COR-L47 (cell line): ENCODE results near the gene UBAC2.

Experiments used
- DNase-seq: peaks from one replicate; lab custom pipeline; 2025; lab: John Stamatoyannopoulos, UW

Gene UBAC2

DNA sequence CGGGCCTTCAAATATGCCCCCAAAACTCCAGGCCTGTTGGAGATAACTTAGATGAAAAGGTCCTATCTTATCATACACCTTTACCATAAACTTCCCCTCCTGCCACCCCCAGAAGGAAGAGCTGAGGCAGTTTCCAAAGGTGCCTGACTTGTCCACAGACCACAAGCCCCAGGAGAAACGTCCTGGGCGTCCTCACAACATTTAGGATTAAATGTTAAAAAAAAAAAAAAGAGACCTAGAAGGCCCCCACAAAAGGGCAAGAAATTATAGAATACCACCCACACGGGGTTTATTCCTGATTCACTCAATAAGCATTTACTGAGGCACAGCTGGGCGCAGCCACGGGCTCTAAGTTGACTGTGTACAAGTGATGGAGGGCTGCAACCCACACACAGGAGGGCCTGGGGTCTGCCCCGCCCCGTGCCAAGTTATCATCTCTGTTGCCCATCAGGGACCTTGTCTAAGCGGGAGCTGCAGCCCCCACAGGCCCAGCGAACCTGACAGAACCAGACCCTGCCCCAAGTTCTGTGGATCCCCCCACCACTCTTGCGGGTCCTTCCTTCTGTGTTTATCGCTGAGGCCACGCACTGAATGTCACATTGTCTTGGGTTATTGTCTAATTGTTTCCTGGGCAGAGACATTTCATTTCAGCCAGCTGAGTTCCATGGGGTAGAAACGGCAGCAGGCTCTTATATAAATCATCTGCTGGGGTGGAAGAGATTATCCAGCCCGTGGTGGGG lies 217.6 kb downstream of the UBAC2 start:
- no peak for DNase-seq

DNA sequence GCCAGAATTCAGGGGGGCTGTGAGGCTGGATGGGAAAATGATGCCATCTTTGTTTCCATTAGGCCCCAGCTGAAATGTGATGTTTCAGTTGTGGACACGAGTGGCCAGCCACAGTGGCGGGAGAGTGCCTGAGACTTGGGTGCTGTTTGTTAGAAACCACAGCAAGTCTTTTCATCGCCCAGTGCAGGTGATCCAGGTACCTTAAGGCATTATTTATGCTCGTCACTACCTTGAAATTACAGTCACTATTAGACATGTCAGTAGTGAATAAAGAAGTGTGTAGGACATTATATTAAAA lies 218.1 kb downstream of the UBAC2 start:
- DNase-seq, result no peak

DNA sequence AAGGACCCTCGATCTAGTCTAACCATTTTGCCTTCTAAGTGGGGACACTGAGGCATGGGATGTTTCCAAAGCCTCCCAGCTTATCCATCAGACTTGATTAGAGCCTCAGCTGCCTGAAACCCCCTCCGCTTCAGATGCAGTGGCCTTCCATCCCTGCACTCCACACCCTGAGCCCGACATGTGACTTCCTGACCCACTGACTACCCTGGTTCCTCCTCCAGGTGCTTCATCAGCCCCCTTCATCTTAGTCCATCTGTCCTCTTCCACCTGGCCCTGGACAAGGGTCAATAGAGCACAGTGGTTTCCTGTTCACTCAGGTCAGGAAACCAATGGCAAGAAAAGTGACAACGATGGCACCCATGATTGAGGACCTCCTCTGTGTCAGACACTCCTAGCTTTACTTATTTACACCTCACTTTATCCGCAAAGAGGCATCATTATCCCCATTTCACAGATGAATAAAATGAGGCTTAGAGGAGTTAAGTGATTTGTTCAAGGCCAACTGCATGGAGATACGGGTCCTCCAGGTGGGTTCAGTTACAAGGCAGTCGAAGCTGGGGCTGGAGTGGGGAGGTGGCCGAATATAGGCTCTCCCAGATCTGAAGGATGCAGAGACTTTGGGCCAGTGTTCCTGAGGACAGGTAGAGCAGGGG lies 219.1 kb downstream of the UBAC2 start:
- DNase-seq, result no peak

DNA sequence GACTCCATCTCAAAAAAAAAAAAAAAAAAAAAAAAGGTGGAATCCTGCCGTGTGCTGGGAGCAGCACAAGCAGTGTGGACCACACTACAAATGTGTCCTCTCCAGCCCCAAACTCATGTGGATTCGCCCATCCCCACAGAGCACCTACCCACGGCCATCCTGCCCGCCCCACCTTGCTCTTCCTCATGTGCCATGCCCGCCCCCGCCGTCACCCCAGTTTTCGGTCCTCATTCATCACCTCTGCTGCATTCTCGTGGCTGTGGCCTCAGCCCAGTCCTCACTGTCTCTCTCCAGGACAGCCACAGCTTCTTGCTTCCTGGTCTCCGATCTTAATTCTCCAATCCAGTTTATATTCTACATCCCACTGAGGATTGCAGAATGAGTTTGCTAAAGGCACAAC lies 220.6 kb downstream of the UBAC2 start:
- DNase-seq, result no peak

DNA sequence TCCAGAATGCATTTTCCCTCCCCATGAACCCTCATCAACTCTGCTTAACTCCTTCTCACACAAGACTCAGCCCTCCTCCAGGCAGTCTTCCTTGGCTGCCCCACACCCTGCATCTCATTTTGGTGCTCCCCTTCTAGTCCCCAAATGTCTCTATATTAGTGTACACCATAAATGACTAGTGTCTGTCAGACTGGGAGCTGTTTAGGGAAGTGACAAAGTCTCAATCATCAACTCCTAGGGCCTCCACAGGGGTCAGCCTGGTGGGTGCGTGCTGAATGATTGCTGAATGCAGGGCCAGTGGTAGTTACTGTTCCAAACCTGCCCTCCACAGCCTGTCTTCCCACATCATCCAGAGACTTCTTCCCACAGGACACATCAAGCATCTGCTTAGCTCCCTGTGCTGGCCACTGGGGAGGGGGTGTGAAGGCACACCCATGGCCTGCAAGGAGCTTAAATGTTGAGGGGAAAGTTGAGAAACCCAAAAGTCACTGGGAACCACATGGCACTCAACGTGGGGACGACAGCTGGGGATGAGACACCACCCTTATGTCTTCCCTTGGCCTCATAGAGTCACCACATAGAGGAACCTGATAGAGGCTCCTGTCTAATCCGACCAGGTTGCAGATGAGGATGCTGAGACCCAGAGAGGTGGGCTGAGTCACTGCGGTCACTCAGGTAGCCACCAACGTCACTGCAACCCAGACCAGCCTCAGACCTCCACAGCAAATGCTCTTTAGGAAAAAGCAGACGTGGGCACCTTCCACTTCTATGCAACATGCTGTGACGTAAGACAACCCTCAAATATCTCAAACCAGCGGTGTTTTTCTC lies 221.3 kb downstream of the UBAC2 start:
- no peak for DNase-seq

DNA sequence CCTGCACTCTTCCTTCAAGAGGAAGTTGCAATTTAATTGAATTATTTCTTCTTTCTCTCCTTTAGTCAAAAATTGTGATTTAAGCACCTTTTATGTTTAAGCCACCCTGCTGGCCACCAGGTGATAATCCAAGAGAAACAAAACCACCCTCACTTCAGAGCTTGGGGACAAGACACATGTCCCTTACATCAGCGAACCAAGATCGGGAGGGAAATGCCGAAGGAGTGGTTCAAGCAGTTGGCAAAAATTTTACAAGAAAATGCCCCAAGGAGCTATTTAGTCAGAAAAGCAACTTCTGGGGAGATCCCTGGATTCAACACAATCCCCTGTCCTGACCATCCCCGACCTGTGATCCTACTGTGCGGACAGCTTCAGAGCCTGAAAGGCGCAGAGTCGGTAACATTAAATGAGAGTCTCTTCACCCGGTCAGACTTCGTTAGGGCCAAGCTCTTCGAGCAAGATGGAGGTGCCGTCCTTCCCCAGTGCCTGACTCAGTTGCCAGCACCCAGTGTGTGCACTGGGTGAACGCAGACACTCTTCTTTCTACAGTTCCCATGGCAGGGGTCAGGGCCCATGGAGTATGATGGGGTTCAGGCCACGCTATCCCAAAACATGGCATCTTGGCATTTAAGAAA lies 222.0 kb downstream of the UBAC2 start:
- DNase-seq, result no peak

DNA sequence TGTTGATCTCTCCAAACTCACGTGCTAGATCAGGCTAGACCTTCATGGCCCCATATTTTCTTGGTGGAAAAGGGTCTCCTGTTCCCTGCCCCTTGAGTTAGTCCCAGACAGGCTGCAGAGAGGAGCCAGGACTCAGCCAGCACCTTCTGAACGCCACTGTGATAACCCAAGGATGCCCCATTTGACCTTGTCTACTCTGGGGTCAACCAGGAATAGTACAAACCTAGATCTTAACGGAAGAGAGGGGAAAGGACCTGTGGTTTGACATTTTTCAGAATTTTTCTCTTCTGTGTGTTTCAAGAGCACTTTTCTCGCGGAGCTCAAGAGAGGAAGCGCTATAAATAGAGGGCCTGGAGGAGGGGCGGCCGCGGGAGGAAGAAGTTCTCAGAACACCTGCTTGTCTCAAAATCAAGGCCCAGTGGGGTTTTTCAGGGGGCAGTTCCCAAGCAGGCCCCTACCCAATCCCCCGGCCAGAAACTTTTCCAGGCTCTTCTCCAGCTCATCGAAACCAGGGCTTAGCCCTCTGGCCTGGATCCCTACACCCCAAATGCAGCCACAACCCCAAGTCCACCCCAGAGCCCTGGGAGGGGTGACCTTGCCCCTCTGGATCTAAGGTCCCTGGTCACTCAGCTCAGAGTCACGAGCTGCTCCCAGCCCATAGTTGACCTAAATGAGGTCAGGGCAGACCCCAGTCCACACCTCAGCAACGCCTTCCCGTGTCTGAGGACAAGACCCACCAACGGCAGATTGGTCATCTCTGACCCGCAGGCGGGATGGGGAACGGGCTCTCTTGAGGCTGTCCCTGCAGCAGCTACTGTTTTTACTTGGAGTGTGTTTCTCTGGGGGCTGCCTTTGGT lies 225.1 kb downstream of the UBAC2 start:
- no peak for DNase-seq

DNA sequence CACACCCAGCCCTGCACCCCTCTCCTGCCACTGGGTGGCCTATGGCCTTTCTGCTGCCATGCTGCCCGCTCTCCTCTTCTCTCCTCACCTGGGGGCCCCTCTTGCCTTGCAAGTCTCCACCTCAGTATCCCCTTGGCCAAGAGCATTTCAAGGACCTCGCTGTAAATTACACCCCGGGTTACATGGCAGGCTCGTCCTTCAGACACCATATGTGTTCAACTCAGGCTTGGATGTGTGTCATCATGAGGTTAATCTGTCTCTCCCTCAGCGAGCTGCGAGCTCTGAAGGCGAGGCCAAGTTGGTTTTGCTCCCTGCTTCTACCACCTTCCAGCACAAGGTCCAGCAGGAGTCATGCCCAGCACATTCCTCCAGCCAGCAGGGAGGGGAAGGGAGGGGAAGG lies 225.8 kb downstream of the UBAC2 start:
- no peak for DNase-seq

DNA sequence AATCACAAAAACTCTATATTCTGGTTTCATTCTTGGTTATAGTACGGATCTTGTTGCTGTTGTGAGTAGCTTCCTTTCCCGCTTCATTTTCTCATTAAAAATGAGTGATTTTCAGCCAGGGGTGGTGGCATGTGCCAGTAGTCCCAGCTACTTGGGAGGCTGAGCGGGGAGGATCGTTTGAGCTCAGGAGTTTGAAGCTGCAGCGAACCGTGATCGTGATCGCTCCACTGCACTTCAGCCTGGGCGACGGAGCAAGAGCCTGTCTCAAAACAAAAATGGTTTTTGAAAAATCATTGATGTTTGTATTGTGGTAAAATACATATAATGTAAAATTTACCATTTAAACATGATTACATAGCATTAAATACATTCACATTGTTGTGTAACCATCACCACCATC lies 229.0 kb downstream of the UBAC2 start:
- no peak for DNase-seq

DNA sequence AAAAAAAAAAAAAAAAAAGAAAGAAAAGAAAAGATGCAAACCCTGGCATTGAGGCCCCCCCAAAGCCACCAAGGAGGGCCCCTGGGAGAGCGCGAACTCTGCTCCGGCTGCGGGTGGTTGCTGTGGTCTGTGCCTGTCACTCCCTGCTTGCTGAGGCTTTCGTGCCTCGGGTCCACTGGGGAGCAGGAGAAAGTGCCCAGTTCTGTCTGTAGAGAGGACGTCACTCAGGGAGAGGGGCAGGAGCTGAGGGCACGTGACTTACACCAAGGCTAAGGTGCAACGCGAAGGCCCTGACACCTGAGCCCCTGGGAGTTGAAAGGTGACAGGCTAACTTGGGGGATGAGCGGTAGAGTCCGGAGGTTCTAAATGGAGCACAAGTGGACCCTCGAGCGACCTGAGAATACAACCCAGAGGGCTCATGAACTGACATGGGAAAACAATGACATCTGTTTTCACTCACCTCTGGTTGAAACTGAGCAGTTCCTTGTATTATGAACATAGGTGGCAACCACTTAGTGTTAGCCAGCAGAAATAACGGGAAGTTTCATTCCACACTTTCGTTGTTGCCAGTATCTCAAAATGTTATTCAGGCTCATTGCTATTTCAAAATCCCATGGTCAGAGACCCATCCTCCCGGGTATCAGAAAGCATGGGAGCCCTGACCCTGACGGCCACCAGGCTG lies 231.4 kb downstream of the UBAC2 start:
- DNase-seq, result no peak

DNA sequence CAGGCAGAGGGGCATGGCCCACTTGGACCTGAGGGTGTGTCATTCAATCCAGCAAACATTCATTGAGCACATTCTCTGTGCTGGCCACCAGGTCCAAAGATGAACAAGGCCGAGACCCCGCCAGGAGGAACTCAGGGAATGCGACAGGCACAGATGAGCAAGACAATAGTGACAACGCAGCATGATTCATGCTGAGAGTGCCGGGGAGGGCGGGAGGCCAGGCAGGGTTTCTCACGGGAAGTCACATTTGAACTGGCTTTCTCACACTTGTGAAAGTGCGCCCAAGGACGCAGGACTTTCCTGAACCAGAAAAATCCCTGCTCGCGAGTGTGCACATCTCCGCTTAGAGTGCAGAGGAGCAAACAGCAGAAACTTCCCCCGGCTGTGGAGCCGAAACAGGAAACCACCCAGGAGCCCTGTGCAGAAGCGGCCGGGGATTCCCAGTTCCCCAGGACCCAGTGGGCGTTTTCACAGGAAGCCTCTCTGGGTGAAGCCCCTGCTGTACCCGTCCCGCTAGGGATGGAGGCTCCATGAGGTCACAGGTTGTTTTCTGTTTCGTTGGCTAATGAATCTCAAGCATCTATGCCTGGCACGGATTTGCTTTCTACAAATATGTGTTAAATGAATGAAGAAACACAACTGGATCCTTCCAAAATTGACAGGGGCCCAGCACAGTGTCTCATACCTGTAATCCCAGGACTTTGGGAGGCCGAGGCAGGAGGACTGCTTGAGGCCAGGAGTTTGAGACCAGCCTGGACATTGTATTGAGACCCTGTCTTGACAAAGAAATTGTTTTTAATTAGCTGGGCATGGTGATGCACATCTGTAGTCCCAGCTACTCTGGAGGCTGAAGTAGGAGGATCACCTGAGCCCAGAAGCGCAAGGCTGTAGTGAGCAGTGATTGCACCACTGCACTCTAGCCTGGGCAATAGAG lies 232.2 kb downstream of the UBAC2 start:
- DNase-seq, result no peak

DNA sequence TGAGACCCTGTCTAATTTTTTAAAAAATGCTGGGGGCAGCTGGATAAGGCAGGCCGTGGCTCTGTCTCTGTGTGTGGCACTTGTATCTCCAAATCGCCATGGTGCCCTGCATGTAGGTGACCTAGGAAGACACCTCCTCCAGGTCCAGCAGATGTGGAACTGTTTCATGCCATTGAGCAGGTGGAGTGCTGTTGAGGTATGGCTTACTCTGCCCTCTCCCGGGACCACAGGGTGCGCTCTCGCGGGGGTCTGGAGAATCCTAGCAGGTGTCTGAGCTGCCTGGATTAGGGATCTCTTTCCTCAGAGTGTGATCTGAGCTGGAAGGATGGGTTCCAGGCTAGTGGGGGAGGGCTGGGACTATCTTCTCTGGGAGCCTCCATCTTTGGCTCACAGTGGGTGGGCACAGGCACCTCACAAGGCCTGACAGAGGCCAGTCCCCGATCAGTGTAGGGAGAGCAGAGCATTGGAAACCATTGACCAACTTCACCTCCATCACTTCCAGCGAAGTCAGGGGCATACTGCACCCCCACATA lies 233.0 kb downstream of the UBAC2 start:
- DNase-seq, result no peak

DNA sequence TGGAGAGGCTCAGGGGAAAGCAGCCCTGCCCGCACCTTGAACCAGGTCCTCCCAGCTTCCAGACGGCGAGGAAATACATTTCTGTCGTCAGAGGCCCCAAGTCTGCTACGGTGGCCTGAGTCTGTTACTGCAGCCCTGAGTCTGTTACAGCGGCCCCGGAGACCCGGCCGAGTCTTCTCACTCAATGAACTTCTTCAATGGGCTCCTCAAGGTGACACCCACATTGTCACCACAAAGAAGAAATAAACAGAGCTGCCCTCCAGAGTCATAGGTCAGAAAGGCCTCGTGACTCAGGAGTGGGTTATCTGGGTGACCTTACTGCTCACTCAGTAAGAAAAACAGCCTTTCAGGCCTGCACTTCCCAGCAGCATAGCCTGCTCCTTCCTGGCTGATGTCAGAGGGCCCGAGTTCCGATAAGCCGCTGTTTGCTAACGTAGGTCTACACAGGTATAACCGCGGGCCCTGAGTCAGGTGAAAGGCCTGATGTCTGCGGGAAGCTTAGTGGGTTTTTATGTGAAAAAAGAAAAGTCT lies 233.7 kb downstream of the UBAC2 start:
- no peak for DNase-seq

DNA sequence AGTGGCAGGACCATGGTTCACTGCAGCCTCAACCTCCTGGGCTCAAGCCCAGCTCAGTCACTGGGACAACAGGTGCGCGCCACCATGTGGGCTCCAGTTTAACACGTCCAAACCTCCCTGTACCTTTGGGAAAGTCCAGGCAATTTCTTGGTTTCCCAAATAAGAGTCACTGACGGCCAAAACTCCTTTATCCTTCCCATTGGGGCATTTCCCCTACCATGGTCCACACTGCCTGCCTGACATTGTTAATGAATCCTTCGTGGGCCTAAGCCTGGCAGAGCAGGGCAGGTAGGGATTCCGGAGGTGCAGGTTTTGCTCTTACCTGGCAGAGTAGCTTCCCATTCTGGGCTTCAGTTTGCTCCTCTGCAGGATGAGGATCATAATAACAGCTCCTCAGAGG lies 234.5 kb downstream of the UBAC2 start:
- DNase-seq, result no peak

DNA sequence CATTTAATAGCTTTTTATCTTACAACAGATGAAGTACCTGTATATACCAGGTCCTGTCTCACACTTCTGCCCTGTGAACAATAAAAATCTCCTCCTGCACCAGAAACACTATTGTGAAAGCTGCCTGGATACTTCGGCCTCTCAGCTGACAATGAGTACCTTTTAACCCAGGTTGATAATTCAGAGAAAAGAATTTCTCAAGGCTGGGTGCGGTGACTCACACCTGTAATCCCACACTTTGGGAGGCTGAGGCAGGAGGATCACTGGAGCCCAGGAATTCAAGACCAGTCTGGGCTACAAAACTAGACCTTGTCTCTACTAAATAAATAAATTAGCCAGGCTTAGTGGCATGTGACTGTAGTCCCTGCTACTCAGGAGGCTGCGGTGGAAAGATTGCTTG lies 235.3 kb downstream of the UBAC2 start:
- DNase-seq, result no peak
